Endothelial cell of umbilical vein (primary cell): Measurements from ENCODE around the gene MEGF11.

Experiments
- CTCF ChIP-seq, 2 donors: IDR thresholded peaks; 1 replicate in 1 of 2; 2 replicates in 1 of 2; pipeline ENCODE4 v1.5.1; 2011; ENCODE audit warnings: low read length in 2 of 2, mild to moderate bottlenecking in 2 of 2, moderate library complexity in 2 of 2, control low read depth in 1 of 2, inconsistent platforms in 1 of 2, low read depth in 1 of 2; ENCODE audit not compliant: insufficient read depth in 1 of 2; ENCODE audit errors: extremely low read depth in 1 of 2
- EZH2 ChIP-seq: IDR thresholded peaks from 2 replicates; pipeline ENCODE4 v1.6.1; 2012; ENCODE audit warnings: borderline replicate concordance, low read depth, mild to moderate bottlenecking, moderate library complexity, low read length, inconsistent platforms; ENCODE audit not compliant: severe bottlenecking
- GATA2 ChIP-seq: IDR thresholded peaks from 2 replicates; pipeline ENCODE4 v1.7.0; 2011; ENCODE audit warnings: low read depth, mild to moderate bottlenecking, moderate library complexity, mixed read lengths, low read length; ENCODE audit not compliant: insufficient read length, insufficient read depth
- MAX ChIP-seq: IDR thresholded peaks from 2 replicates; pipeline ENCODE4 v1.6.1; 2011; ENCODE audit not compliant: insufficient read depth, insufficient read length
- MYC ChIP-seq: IDR thresholded peaks from one replicate; pipeline ENCODE4 v1.6.1; 2011; ENCODE audit warnings: mild to moderate bottlenecking, low read depth, low read length
- POLR2A ChIP-seq: IDR thresholded peaks from 2 replicates; pipeline ENCODE4 v1.6.1; 2012; ENCODE audit warnings: low read depth, mild to moderate bottlenecking, control low read depth, low read length
- POLR2AphosphoS5 ChIP-seq: IDR thresholded peaks from 2 replicates; pipeline ENCODE4 v1.6.1; 2012; ENCODE audit warnings: low read depth, mild to moderate bottlenecking, control low read depth, low read length, moderate library complexity; ENCODE audit not compliant: insufficient read depth

- TF ChIP-seq GATA2 (no peak), CTCF (IDR thresholded peaks at IDR 0.05; ENCODE audit: extremely low read depth in 1 of 2, insufficient read depth in 1 of 2, low read depth in 1 of 2, low read length in 2 of 2) (no peak), POLR2A (no peak), POLR2AphosphoS5 (no peak), EZH2 (no peak), MAX (no peak), MYC (no peak)
Observed at GRCh38 chr15:66241908-66242285, 11.7 kb downstream of the MEGF11 start.
